Prostate gland (tissue), 2 donors: Measurements from ENCODE around the gene SARNP.

Source experiments
- POLR2A ChIP-seq: fragments of 450-650 bp; IDR thresholded peaks from one replicate; pipeline ENCODE4 v1.6.1; 2016; ENCODE audit warnings: antibody characterized with exemption, mild to moderate bottlenecking
- POLR2AphosphoS5 ChIP-seq: sonication (generic); formaldehyde crosslinking; IDR thresholded peaks from one replicate; pipeline ENCODE4 v1.6.1; 2017; ENCODE audit warnings: antibody characterized with exemption
- TF ChIP-seq, protein P1 (sequence below), 4 experiments: fragments of 200-600 bp in 2 of 4; fragments of 450-650 bp in 2 of 4; sonication (generic) in 2 of 4; IDR thresholded peaks; 1 replicate in 3 of 4; 2 replicates in 1 of 4; pipeline ENCODE4 v1.5.1; 2016 to 2019; ENCODE audit warnings: antibody characterized with exemption in 4 of 4, mild to moderate bottlenecking in 2 of 4, moderate library complexity in 2 of 4

GRCh38 chr12:55844961-55845360, 27.4 kb upstream of the SARNP start:
- TF ChIP-seq POLR2AphosphoS5 (no peak), POLR2A (no peak)
- TF ChIP-seq, protein P1, sequence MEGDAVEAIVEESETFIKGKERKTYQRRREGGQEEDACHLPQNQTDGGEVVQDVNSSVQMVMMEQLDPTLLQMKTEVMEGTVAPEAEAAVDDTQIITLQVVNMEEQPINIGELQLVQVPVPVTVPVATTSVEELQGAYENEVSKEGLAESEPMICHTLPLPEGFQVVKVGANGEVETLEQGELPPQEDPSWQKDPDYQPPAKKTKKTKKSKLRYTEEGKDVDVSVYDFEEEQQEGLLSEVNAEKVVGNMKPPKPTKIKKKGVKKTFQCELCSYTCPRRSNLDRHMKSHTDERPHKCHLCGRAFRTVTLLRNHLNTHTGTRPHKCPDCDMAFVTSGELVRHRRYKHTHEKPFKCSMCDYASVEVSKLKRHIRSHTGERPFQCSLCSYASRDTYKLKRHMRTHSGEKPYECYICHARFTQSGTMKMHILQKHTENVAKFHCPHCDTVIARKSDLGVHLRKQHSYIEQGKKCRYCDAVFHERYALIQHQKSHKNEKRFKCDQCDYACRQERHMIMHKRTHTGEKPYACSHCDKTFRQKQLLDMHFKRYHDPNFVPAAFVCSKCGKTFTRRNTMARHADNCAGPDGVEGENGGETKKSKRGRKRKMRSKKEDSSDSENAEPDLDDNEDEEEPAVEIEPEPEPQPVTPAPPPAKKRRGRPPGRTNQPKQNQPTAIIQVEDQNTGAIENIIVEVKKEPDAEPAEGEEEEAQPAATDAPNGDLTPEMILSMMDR (IDR thresholded peaks at IDR 0.05): no peak
